PFSK-1 (cell line): Measurements from ENCODE around the gene NOC4L.

Source experiments
- POLR2AphosphoS5 ChIP-seq: IDR thresholded peaks from 2 replicates; pipeline ENCODE4 v1.6.1; 2012; ENCODE audit warnings: low read depth, mild to moderate bottlenecking, control low read depth, low read length, moderate library complexity
- SIN3A ChIP-seq: IDR thresholded peaks from 2 replicates; pipeline ENCODE4 v1.6.1; 2012; ENCODE audit warnings: mild to moderate bottlenecking, low read length, moderate library complexity, borderline replicate concordance; ENCODE audit not compliant: insufficient read depth
- TAF1 ChIP-seq: IDR thresholded peaks from 2 replicates; pipeline ENCODE4 v1.6.1; 2012; ENCODE audit warnings: low read length, control low read depth, borderline replicate concordance; ENCODE audit not compliant: insufficient read depth

GRCh38 chr12:132197581-132198354 is 53.5 kb downstream of the NOC4L start:
- no peak for TF ChIP-seq SIN3A
- TF ChIP-seq TAF1 = no peak
- no peak for TF ChIP-seq POLR2AphosphoS5
